ENCODE data around the gene SPPL2B.

DNA sequence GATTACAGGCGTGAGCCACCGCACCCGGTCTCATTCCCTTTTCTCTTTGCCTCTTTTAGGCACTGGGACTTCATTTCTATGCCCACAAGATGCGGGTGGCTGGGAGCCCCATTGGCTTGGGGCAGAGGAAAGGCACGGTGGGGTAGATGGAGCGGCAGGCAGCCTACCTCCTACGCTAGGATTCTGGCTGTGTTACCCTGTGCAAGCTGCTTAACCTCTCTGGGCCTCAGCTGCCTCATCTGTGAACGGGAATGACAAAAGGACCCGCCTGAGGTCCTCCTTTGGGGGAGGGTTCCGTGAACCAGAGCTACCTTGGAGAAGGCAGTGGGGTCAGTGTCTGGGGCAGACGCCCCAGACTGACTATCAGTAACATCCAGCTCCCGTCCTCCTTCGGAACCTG lies 11.2 kb upstream of the SPPL2B start:
- TF ChIP-seq, protein P1, sequence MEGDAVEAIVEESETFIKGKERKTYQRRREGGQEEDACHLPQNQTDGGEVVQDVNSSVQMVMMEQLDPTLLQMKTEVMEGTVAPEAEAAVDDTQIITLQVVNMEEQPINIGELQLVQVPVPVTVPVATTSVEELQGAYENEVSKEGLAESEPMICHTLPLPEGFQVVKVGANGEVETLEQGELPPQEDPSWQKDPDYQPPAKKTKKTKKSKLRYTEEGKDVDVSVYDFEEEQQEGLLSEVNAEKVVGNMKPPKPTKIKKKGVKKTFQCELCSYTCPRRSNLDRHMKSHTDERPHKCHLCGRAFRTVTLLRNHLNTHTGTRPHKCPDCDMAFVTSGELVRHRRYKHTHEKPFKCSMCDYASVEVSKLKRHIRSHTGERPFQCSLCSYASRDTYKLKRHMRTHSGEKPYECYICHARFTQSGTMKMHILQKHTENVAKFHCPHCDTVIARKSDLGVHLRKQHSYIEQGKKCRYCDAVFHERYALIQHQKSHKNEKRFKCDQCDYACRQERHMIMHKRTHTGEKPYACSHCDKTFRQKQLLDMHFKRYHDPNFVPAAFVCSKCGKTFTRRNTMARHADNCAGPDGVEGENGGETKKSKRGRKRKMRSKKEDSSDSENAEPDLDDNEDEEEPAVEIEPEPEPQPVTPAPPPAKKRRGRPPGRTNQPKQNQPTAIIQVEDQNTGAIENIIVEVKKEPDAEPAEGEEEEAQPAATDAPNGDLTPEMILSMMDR (IDR thresholded peaks at IDR 0.05): no peak
- no peak for TF ChIP-seq POLR2A (IDR thresholded peaks at IDR 0.05)

All from Peyer's patch (tissue), 4 donors.